KBM-7 (cell line): Measurements from ENCODE around the gene TMBIM4.
A peak's percentile ranks its signal among the peaks of the same experiment; 100 is the strongest.

ENCODE experiments used
- DNase-seq: peaks from one replicate; pipeline ENCODE4 v3.0.0-alpha.2; 2015
- in situ Hi-C: fragments of 300-500 bp; cut with MboI; formaldehyde crosslinking; loops from 2 replicates; pipeline ENCODE4 v1.14.3; 2020; ENCODE audit warnings: low sequenced_read_pairs, low pct_unique_long_range_greater_than_20kb, mixed read lengths

TMBIM4 gene

DNA sequence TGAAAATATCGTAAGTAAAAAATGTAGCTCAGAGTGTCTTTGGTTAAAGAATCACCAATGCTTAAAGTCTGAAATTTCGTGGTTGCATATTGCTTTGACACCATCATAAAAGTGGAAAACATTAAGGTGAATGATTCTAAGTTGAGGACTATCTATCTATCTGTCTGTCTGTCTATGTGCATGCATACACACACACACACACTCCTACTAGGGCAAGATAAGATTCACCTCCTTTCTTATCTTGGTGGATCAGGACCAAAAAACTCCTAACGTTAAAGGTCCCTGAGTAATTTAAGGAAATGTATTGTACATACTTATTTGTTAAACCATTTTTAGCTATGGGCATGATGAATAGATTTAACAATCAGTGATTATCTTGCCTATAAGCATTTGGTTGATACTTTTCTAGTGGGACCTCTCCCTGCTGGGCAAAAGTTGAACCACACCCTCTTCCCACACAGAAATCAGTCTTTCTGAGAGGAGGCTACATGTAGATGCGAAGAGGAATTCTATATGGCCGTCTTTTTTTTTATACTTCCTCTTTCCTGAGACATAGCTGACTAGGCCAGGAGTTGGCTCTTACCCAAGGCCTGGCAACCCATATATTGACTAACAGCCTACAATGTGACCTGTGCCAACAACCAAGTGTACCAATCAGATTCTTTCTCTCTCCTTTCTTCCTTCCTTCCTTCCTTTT lies 19.9 kb downstream of the TMBIM4 start:
- DNase-seq: peak; percentile 86
- in situ Hi-C loops: loop anchor here (25.0 kb wide), 1 partner anchor 262 kb away; no protein-coding TSS in a partner anchor

DNA sequence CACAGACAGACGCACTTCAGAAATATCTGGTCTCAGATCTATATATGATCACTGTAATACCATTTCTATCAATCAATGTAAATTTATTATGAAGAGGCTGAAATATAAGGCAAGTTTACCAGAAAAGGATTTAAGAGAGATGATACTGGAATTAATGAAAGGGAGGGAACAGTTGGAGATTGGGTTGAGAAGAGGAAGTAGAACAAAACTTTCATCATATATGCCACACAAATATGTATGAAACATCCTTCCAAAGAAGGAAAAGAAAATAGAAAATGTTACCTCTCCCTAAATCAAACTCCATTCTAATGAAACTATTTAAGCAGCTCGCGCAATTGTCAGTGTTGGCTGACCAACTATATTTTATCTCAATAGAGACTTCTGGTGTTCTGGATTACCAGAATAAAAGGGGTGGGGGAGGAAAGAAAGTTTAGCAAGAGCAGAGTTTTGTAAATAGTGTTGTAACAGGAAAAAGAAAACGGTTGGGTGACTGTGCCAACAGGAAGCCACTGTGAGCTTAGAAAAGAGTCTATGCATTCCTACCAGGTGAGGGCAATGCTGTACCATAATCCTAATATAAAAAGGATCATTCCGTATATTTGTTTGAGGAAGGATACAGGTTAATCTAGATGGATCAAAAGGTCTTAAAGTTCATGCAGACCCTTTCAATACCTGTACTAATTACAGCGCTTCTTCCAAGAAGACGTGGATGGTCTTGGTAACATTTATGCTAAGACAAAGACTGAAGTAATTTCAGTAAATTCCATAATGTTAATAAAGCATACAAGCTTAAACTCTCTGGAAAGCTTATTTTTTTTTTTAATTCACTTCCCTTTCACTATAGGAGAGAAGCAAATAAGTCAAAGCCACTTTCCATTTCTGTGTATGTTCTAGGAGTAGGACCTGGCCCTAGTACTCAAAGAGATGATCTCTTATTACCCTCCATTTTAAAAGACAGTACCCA lies 24.7 kb downstream of the TMBIM4 start:
- peak; percentile 86 for DNase-seq
- in situ Hi-C loops: loop anchor here (25.0 kb wide), 1 partner anchor 267 kb away; no protein-coding TSS in a partner anchor

DNA sequence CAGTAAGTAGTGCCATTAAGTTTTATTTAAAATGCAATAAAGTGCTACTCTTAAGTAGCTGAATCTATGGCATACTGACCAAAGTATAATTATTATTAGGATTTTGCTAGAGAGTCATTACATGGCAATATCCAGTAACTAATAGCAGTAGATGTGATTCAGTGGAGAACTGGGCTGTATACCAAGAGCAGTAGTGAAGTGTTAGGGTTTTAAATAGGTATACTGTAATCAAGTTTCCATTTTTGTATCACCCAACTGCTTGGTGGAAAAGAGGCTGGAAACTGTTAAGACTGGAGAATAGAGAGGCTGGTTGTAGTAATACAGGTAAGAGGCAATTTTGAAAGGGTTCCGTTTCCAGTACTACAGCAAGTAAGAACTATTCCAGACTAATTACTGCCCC lies 25.9 kb downstream of the TMBIM4 start:
- no peak for DNase-seq
- in situ Hi-C loops: loop anchor here (25.0 kb wide), 1 partner anchor 268 kb away; no protein-coding TSS in a partner anchor

DNA sequence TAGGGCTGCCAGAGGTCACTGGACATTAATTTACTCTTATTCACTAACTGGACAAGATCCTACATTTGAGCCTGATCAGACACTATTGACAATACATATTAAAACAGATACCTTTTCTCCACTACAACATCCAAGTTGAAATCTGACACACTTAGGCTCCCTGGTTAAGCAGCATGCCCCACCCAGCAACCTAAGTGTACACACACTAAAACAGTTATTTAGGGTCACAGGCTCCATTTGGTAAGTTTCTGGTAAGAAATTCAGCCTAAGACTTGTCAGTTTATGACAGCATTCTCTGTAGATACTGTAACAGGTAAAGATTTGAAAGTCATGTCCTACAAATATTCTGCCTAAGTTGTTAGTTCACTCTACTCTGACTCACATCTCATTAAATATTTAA lies 27.0 kb downstream of the TMBIM4 start:
- no peak for DNase-seq
- in situ Hi-C loops: loop anchor here (25.0 kb wide), 1 partner anchor 269 kb away; no protein-coding TSS in a partner anchor

DNA sequence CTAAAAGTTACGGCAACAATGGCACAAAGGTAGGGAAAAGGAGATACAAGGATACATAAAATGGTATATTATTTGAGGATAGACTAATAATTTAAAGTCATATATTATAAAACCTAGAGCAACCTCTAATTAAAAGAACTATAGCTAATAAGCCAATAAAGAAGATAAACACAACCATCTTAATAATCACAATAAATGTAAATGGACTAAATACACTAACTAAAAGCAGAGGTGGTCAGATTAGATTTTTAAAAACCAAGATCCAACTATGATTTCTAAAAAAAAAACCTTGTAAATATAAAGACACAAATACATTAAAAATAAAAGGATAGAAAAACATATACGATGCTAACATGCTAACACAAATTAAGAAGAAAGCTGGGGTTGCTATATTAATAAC lies 28.5 kb downstream of the TMBIM4 start:
- in situ Hi-C loops: loop anchor here (25.0 kb wide), 1 partner anchor 271 kb away; no protein-coding TSS in a partner anchor
- no peak for DNase-seq

DNA sequence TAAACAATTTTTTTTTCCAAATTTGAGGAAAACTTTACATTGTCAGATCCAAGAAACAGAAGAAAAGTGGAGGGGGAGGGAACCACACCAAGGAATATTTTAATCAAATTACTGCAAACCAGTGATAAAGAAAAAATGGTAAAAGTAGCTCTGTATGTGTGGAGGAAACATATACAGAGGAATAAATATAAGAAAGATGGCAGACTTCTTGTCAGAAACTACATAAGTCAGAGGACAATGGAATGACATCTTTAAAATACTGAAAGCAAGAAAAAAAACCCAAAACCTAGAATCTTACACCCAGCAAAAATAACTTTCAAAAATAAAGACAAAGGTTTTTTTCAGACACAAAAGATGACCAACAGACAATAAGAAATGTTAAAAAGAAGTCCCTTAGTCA lies 29.1 kb downstream of the TMBIM4 start:
- DNase-seq: peak; percentile 30
- in situ Hi-C loops: loop anchor here (25.0 kb wide), 1 partner anchor 272 kb away; no protein-coding TSS in a partner anchor

DNA sequence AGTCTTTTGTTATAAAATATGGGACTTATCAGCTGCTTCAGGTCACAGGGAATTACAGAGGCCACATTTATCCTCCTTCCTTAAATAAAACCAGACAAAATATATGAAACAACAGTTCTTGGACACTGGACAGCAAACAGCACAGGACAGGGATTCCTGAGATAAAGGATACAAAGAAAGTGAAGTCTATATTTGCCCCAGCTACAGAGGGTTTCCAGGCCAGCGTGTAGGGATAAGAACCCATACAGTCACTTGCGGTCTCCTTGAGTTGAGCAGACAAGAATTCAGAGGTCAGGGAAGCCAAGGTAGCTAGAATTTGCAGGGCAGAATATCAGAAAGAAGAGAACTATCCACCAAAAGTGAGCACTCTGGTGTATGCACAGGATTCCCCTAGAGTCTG lies 30.5 kb downstream of the TMBIM4 start:
- no peak for DNase-seq
- in situ Hi-C loops: loop anchor here (25.0 kb wide), 1 partner anchor 273 kb away; no protein-coding TSS in a partner anchor

DNA sequence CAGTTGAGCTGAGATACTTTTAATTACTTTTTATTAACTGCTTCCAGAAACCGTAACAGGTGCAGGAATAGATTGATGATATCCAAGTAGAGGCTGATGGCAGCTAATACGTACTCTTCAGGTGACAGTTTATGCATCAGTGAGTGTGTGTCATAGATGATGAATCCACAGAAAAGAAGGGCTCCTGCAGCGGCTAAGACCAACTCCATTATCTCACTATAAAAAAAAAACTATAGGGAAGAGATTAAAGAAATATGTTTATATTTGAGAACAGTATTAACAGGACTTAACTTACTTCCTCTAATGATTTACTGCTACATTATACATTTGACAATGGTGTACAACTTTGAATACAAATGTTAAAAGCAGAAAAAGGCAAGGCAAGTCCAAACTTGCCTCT lies 31.9 kb downstream of the TMBIM4 start:
- DNase-seq: no peak
- in situ Hi-C loops: loop anchor here (25.0 kb wide), 1 partner anchor 274 kb away; no protein-coding TSS in a partner anchor

DNA sequence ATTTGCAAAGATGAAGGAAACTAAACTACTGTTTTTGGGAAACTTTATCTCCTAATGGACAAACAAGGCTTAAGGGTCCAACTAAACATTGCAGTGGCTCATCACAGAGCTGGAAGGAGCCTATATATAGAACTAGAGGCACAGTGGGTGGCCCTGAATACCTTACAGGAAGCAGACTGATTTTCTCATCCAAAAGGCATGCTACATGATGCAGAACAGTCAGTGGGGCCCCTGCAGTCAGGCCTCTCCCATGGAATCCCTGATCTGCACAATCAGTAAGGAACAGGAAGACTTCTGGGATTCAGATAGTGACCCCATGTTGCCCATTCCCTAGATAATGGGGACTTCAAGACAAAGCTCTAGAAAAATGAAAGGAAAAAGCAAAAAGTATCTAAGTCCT lies 37.4 kb downstream of the TMBIM4 start:
- no peak for DNase-seq
- in situ Hi-C loops: loop anchor here (25.0 kb wide), 1 partner anchor 280 kb away; no protein-coding TSS in a partner anchor

DNA sequence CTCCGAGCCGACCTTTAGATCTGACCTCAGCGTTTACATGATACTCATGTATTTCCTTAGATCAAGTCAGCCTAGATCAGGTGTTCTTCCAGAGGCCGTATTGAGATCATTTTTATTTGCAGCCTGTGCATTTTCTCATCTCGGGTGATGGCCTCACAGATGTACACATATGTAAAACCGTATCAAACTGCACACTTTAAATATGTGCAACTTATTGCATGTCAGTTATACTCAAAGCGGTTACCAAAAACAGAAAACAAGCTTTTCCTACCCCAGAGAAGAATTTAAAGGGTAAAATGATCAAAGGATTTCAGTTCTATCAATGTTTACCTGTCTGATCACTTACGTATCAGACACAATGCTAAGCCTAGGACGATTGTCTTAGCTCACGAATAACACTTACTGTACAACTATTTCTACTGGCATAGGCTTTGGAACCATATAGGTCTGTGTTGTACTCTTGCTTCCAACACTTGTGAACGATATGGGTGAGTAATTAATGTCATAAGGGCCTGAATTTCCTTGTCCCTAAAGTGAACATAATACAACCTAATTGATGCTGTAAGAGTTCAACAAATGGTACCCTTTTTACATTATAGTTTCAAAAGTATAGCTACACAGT lies 38.6 kb downstream of the TMBIM4 start:
- in situ Hi-C loops: loop anchor here (25.0 kb wide), 1 partner anchor 281 kb away; no protein-coding TSS in a partner anchor

DNA sequence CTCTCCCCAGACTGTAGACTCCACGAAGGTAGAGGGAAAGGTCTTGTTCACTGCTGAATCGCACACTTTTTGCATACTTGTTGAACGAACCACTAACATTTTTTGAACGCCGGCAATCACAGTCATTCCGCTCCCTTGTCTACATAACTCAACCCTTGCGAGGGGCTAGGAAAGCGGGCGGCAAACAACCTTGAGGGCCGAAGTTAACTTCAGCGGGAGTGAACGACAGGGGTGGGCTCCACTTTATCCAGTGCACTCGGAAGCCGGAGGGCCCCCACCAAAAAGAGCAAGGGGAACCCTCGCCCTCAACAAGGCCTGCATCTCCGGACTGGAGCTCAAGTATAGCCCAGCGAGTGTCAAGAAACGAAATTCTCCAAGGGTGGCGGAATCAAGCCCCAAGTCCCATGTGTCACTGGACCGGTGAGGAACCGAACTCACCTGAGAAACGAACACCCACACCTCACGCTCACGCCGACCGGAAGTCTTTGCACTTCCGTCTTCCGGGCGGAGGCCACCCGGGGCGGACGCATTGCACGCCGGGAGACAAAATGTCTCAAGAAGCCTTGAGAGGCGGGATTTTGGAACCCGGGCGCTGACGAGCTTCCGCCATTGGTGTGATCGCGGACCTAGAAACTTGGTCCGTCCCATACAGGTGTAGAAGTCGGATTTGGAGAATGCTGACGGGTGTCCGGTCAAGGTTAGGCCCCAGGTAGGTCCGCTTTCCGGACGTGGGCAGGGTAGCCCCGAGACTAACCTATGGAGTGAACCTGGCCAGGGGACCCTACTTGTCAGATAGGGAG lies 39.3 kb downstream of the TMBIM4 start, which contains the start of gene LLPH:
Gene LLPH (minus strand): TSS at position 484 of the 800 bp plus-strand sequence. CDS start 1,644 bp downstream, outside the sequence.
- peak; percentile 89 for DNase-seq
- in situ Hi-C loops: loop anchor here (25.0 kb wide), 1 partner anchor 282 kb away; no protein-coding TSS in a partner anchor

More for the DNA sequence above, 38.6 kb downstream of the TMBIM4 start:
- no peak for DNase-seq

DNA sequence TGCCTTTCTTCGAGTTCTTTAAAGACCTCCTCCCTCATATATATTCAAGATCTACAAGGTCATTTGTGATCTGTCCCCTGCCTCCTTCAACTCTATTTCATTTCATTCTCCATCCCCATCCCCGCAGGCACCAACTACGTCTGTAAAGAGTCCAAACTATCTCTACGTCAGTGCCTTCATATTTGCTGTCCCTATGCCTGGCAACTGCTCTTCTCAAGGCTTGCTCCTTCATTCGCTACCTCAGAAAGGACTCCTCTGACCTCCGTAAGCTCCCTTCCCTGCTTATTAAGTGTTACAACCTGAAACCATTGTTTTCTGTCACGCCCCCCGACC lies 39.9 kb downstream of the TMBIM4 start:
- DNase-seq: no peak

DNA sequence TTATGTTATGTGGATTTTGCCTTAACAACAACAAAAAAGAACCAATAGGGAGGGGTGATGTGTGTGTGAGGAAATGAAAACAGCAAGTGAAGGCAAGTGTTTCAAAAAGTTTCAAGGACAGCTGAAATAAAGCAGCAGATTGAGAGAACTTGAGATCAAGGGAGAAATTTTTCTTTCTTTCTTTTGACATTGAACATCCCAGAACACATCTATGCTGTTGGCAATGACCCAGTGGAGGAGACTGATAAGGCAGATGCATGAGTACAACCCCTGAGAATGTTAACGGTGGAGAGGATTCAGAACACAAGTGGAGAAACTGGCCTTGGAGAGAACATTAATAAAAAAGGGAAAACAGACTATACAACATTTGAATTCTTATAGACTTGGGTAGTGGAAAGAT lies 42.1 kb downstream of the TMBIM4 start:
- in situ Hi-C loops: loop anchor here (25.0 kb wide), 1 partner anchor 285 kb away; no protein-coding TSS in a partner anchor
- no peak for DNase-seq

More for the DNA sequence above, 39.9 kb downstream of the TMBIM4 start:
- in situ Hi-C loops: loop anchor here (25.0 kb wide), 1 partner anchor 282 kb away; no protein-coding TSS in a partner anchor

DNA sequence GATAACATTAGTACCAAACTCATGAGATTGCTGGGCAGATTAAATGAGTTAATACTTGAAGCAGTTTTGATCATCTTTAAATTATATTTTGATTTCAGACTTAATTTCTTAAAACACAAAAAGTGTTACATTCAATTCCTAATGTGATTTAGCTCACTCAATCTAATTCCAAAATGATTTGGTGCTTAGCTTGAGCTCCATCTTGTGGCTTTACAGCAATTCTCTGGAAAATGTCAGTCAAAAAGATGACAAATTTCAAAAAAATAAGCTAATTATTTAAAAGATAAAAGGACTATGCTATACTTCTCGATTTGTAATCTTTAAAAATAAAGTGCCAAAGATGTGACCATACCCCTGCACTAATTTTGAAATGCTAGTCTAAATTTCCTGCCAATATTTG lies 49.3 kb downstream of the TMBIM4 start:
- in situ Hi-C loops: no loop called here
- no peak for DNase-seq

DNA sequence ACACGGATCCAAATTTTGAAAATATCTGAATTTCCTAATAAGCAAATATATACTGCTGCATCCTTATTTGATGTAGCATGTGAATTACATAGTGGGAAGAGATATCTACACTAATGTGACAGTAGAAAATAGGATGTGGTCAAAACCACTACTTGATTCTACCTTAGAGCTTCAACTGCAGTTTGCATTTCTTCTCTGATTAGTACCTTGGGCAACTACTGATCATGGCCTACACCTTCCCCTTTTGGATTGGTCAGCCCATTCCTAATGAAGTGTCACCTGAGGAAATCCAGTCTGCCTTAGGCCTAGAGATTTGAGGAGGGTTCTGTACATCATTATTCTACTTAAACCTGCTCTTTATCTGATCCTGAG lies 49.9 kb downstream of the TMBIM4 start:
- peak; percentile 37 for DNase-seq
- in situ Hi-C loops: no loop called here

DNA sequence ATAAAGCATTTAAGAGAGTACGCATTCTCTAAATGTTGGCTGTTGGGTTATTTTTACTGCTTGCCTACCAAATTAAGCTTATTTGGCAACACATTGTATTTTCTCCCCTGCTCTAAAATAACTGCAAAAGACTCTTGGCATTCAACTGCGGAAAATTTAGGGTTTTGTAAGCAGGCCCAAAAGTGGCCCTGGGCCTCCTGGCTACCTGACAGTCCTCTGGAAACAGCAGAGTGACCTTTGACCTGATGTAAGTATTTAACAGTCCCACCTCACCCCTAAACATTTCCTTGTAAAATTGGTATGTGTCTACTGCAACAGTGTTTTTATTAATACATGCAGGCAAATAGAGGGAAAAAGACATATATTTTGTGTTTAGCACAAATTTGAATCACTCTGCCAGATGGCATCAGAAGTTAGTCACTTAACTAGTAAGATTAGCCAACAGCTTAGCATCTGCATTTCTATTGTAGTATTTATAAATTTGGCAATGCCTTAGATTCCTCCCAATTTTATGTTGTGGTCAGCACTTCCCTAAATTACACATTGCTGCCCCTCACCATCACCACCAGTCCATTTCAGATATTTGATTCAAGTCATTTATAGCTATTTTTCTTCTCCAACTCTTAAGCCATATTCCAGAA lies 50.4 kb downstream of the TMBIM4 start:
- in situ Hi-C loops: no loop called here
- no peak for DNase-seq

DNA sequence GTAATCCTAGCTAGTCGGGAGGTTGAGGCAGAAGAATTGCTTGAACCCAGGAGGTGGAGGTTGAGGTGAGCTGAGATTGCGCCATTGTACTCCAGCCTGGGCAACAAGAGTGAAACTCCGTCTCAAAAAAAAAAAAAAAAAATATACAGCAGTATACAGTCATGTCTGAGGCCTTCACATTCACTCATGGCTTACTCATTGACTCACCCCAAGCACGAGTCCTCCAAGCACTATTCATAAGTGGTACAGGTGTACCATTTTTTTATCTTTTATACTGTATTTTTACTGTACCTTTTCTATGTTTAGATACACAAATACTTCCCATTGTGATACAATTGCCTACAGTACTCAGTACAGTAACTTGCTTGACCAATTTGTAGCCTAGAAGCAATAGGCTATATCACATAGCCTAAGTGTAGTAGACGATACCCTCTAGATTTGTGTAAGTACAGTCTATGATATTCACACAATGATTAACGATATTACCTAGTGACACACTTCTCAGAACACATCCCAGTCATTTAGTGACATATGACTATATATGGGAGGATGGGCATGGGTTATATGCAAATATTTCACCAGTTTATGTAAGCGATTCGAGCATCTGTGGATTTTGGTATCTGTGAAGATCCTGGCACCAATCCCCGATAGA lies 51.4 kb downstream of the TMBIM4 start:
- no peak for DNase-seq
- in situ Hi-C loops: no loop called here
